ENCODE measurements around the gene MNAT1.

The MNAT1 gene

GRCh38 chr14:60734465-60735242 lies at the start of gene MNAT1:
Gene MNAT1 (plus strand): TSS chr14:60734761. CDS start chr14:60734863, 102 bp downstream.
- no peak for TF ChIP-seq CTCF (IDR thresholded peaks at IDR 0.05; ENCODE audit: extremely low read depth, missing control alignments)
- peak; percentile 73 for DNase-seq (ENCODE audit: low spot score)

GRCh38 chr14:60686865-60687264 lies 47.7 kb upstream of the MNAT1 start:
- no peak for DNase-seq (ENCODE audit: low spot score)
- TF ChIP-seq CTCF (IDR thresholded peaks at IDR 0.05; ENCODE audit: extremely low read depth, missing control alignments), result no peak

GRCh38 chr14:60691383-60692113 lies 43.0 kb upstream of the MNAT1 start:
- TF ChIP-seq CTCF (IDR thresholded peaks at IDR 0.05; ENCODE audit: extremely low read depth, missing control alignments), result no peak
- DNase-seq (ENCODE audit: low spot score), result no peak

- TF ChIP-seq CTCF (IDR thresholded peaks at IDR 0.05; ENCODE audit: extremely low read depth, missing control alignments), result no peak
- DNase-seq (ENCODE audit: low spot score), result no peak
Measured at GRCh38 chr14:60695327-60695726, 39.2 kb upstream of the MNAT1 start.

- TF ChIP-seq CTCF (IDR thresholded peaks at IDR 0.05; ENCODE audit: extremely low read depth, missing control alignments), result no peak
- no peak for DNase-seq (ENCODE audit: low spot score)
Measured at GRCh38 chr14:60700598-60700997, 34.0 kb upstream of the MNAT1 start.

GRCh38 chr14:60705100-60705499 lies 29.5 kb upstream of the MNAT1 start:
- no peak for TF ChIP-seq CTCF (IDR thresholded peaks at IDR 0.05; ENCODE audit: extremely low read depth, missing control alignments)
- DNase-seq (ENCODE audit: low spot score), result no peak

GRCh38 chr14:60707858-60708257 lies 26.7 kb upstream of the MNAT1 start:
- TF ChIP-seq CTCF (IDR thresholded peaks at IDR 0.05; ENCODE audit: extremely low read depth, missing control alignments), result no peak
- DNase-seq (ENCODE audit: low spot score), result no peak
